SK-N-SH treated with all-trans-retinoic acid at 6 μM for 48 hours (cell line): ENCODE data around the gene TUT7.

Source experiments
- ATAC-seq: fragments of 200-7000 bp; cut with Tn5 transposase; 3 replicates; pipeline ENCODE4 v1.9.1; 2020; ENCODE audit warnings: mild to moderate bottlenecking, moderate library complexity
- BACH2 ChIP-seq: fragments of 250-450 bp; sonication (Bioruptor Pico); IDR thresholded peaks from 2 replicates; pipeline ENCODE4 v1.9.0; 2021; ENCODE audit warnings: mild to moderate bottlenecking, borderline replicate concordance
- CREB5 ChIP-seq: fragments of 250-450 bp; sonication (Bioruptor Pico); IDR thresholded peaks from 2 replicates; pipeline ENCODE4 v1.5.1; 2020; ENCODE audit warnings: low read depth, mild to moderate bottlenecking, moderate library complexity
- CSDC2 ChIP-seq: fragments of 250-450 bp; sonication (Bioruptor Pico); IDR thresholded peaks from 2 replicates; pipeline ENCODE4 v1.5.0; 2020; ENCODE audit warnings: mild to moderate bottlenecking, moderate library complexity
- ESRRG ChIP-seq: fragments of 250-450 bp; sonication (Bioruptor Pico); IDR thresholded peaks from 2 replicates; pipeline ENCODE4 v1.6.1; 2021; ENCODE audit warnings: mild to moderate bottlenecking
- GLIS3 ChIP-seq: fragments of 250-450 bp; sonication (Bioruptor Pico); IDR thresholded peaks from 2 replicates; pipeline ENCODE4 v1.5.0; 2020; ENCODE audit warnings: mild to moderate bottlenecking, moderate library complexity
- OSR1 ChIP-seq: fragments of 250-450 bp; sonication (Bioruptor Pico); IDR thresholded peaks from 2 replicates; pipeline ENCODE4 v1.8.0; 2022; ENCODE audit warnings: moderate library complexity, mild to moderate bottlenecking, inconsistent platforms
- PPARA ChIP-seq: fragments of 250-450 bp; sonication (Bioruptor Pico); IDR thresholded peaks from 2 replicates; pipeline ENCODE4 v1.5.0; 2020; ENCODE audit warnings: mild to moderate bottlenecking, borderline replicate concordance
- SNAI2 ChIP-seq: fragments of 250-450 bp; sonication (Bioruptor Pico); IDR thresholded peaks from 2 replicates; pipeline ENCODE4 v1.5.0; 2020; ENCODE audit warnings: mild to moderate bottlenecking, moderate library complexity
- TCF4 ChIP-seq: fragments of 250-450 bp; sonication (Bioruptor Pico); IDR thresholded peaks from 2 replicates; pipeline ENCODE4 v1.8.0; 2021; ENCODE audit warnings: mild to moderate bottlenecking, moderate library complexity, borderline replicate concordance
- TOX ChIP-seq: fragments of 250-450 bp; sonication (Bioruptor Pico); IDR thresholded peaks from 2 replicates; pipeline ENCODE4 v1.8.0; 2021; ENCODE audit warnings: mild to moderate bottlenecking, moderate library complexity, borderline replicate concordance
- ZC3H10 ChIP-seq: fragments of 250-450 bp; sonication (Bioruptor Pico); IDR thresholded peaks from 2 replicates; pipeline ENCODE4 v1.5.1; 2021; ENCODE audit warnings: mild to moderate bottlenecking, moderate library complexity
- ZFP3 ChIP-seq: fragments of 250-450 bp; sonication (Bioruptor Pico); IDR thresholded peaks from 2 replicates; pipeline ENCODE4 v1.5.0; 2020; ENCODE audit warnings: mild to moderate bottlenecking, moderate library complexity
- ZFP30 ChIP-seq: fragments of 450-650 bp; formaldehyde crosslinking; IDR thresholded peaks from 2 replicates; pipeline ENCODE4 v1.5.0; 2022; ENCODE audit warnings: mild to moderate bottlenecking, moderate library complexity
- ZNF565 ChIP-seq: fragments of 450-650 bp; formaldehyde crosslinking; conservative IDR thresholded peaks from 2 replicates; pipeline ENCODE4 v1.5.0; 2020; ENCODE audit warnings: low read depth, mild to moderate bottlenecking, moderate library complexity
- ZNF8 ChIP-seq: fragments of 450-650 bp; formaldehyde crosslinking; IDR thresholded peaks from 2 replicates; pipeline ENCODE4 v1.5.0; 2020; ENCODE audit warnings: mild to moderate bottlenecking, moderate library complexity
- TF ChIP-seq, protein P1 (sequence below): fragments of 250-450 bp; sonication (Bioruptor Pico); IDR thresholded peaks from 2 replicates; pipeline ENCODE4 v1.5.1; 2021; ENCODE audit warnings: mild to moderate bottlenecking, moderate library complexity
- TF ChIP-seq, protein P2 (sequence below): fragments of 250-450 bp; sonication (Bioruptor Pico); IDR thresholded peaks from 2 replicates; pipeline ENCODE4 v1.8.0; 2021; ENCODE audit warnings: low read depth, mild to moderate bottlenecking, moderate library complexity, borderline replicate concordance

The TUT7 gene

GRCh38 chr9:86241216-86241615 is 113.0 kb downstream of the TUT7 start:
- TF ChIP-seq SNAI2 (CRISPR knock-in tag): no peak
- TF ChIP-seq TOX (CRISPR knock-in tag): no peak
- TF ChIP-seq ZNF565 (CRISPR knock-in tag): no peak
- no peak for TF ChIP-seq ZNF8 (CRISPR knock-in tag)
- no peak for TF ChIP-seq CREB5 (CRISPR knock-in tag)
- TF ChIP-seq, protein P1, sequence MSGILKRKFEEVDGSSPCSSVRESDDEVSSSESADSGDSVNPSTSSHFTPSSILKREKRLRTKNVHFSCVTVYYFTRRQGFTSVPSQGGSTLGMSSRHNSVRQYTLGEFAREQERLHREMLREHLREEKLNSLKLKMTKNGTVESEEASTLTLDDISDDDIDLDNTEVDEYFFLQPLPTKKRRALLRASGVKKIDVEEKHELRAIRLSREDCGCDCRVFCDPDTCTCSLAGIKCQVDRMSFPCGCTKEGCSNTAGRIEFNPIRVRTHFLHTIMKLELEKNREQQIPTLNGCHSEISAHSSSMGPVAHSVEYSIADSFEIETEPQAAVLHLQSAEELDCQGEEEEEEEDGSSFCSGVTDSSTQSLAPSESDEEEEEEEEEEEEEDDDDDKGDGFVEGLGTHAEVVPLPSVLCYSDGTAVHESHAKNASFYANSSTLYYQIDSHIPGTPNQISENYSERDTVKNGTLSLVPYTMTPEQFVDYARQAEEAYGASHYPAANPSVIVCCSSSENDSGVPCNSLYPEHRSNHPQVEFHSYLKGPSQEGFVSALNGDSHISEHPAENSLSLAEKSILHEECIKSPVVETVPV: no peak
- TF ChIP-seq, protein P2, sequence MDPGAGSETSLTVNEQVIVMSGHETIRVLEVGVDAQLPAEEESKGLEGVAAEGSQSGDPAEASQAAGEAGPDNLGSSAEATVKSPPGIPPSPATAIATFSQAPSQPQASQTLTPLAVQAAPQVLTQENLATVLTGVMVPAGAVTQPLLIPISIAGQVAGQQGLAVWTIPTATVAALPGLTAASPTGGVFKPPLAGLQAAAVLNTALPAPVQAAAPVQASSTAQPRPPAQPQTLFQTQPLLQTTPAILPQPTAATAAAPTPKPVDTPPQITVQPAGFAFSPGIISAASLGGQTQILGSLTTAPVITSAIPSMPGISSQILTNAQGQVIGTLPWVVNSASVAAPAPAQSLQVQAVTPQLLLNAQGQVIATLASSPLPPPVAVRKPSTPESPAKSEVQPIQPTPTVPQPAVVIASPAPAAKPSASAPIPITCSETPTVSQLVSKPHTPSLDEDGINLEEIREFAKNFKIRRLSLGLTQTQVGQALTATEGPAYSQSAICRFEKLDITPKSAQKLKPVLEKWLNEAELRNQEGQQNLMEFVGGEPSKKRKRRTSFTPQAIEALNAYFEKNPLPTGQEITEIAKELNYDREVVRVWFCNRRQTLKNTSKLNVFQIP (CRISPR knock-in tag): no peak
- TF ChIP-seq CSDC2 (CRISPR knock-in tag): no peak
- no peak for TF ChIP-seq ZFP30 (CRISPR knock-in tag)
- TF ChIP-seq TCF4 (CRISPR knock-in tag): no peak
- no peak for TF ChIP-seq ESRRG (CRISPR knock-in tag)
- no peak for TF ChIP-seq ZC3H10 (CRISPR knock-in tag)
- TF ChIP-seq, all 23 proteins: peak for 0
- no peak for ATAC-seq

DNA sequence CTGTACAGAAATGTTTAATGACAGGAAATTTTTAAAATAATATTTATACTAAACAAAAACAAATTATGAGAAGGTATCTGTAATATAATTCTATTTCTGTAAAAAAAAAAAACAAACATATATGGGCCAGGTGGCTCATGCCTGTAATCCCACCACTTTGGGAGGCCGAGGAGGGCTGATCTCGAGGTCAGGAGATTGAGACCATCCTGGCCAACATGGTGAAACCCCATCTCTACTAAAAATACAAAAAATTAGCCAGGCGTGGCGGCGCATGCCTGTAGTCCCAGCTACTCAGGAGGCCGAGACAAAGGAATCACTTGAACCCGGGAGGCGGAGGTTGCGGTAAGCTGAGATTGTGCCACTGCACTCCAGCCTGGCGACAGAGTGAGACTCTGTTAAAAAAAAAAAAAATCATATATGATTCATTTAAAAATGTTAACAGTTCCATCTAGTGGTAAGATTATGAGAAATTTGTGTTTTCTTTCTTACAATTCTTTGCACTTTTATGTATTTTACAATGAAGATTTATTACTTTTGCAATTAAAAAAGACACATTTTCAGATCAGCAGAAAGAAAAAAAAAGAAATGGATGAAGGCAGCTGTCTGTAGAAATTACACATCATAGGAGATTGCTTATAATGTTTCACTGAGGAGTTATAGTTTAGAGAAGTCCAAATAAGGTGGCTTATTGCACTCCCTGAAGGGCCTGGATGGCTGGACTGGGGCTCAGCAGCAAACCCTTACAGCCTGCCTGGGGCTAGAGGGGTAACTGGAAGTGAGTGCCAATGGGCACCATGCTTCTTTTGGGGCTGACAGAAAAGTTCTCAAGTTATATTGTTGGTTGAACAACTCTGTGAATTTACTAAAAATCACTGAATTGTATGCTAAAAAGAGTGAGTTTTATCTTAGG is 115.1 kb downstream of the TUT7 start:
- ATAC-seq: peak; percentile 49; the same call in 2 of the 3 replicates
- TF ChIP-seq SNAI2 (CRISPR knock-in tag) (no peak), GLIS3 (CRISPR knock-in tag) (no peak), OSR1 (CRISPR knock-in tag) (no peak), BACH2 (CRISPR knock-in tag) (no peak), ZNF8 (CRISPR knock-in tag) (no peak), PPARA (CRISPR knock-in tag) (no peak), ZFP3 (CRISPR knock-in tag) (no peak)
- TF ChIP-seq, protein P2 (CRISPR knock-in tag): no peak
